Measurements from ENCODE around the gene CTNND1.

Gene CTNND1

GRCh38 chr11:57763568-57763967, 2.0 kb downstream of the CTNND1 start:
- DNase-seq (ENCODE audit: low read depth in 1 of 2, low spot score in 1 of 2): no peak

DNA sequence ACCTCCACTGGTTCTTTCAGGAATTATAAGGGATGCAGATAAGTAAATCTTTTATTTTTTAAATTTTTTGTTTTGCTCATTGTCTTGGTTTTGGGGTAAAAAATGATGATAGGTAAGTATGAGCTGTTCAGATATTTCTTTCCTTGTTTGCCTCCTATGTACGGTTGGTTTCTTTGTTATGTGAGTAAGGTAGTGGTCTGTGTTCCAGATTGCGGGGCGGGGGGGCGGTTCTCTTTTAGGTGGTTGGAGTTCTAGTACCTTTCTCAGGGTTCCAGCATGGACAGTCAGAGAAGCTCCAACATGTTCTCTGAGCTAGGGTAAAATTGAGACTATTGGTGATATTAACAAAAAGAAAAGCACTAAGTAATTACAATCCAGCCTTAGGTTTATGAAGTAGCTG, 2.4 kb downstream of the CTNND1 start:
- DNase-seq (ENCODE audit: low read depth in 1 of 2, low spot score in 1 of 2): no peak

DNA sequence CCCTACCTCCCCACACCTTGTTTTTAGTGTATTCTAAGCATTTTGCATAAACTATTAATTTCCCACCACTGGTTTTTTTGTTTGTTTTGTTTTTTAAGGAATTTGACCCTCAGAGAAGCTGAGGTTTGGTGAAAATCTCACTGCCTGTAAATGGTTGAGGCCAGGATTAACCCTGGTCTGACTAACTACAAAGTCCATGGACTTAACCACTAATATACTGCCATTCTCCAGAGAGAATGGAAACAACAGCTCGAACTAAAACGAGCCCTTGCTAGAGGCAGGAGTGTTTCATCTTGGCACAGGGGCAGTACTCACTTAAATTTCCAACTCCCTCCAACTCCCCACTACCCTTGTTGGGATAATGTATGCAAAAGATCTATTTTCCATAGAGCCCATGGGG, 3.0 kb downstream of the CTNND1 start:
- DNase-seq (ENCODE audit: low read depth in 1 of 2, low spot score in 1 of 2): no peak

DNA sequence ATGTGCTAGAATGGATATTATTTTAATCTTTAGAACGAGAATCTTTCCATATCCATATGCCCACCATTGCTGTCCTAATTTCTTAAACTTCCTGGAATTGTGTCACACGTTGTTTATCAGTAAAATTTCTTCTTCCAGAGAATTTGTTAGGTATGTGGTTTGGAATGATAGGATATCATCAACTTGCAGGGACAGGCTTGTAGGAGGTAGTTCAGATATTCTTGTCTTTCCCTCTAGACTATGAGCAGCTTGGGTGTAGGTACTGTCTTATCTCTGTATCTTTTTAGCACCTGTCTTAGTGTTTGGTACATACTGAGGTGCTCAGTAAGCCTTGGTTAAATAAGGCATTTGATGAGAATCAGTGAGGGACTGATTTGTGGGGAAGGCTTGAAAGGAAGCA, 3.4 kb downstream of the CTNND1 start:
- DNase-seq (ENCODE audit: low read depth in 1 of 2, low spot score in 1 of 2): no peak

DNA sequence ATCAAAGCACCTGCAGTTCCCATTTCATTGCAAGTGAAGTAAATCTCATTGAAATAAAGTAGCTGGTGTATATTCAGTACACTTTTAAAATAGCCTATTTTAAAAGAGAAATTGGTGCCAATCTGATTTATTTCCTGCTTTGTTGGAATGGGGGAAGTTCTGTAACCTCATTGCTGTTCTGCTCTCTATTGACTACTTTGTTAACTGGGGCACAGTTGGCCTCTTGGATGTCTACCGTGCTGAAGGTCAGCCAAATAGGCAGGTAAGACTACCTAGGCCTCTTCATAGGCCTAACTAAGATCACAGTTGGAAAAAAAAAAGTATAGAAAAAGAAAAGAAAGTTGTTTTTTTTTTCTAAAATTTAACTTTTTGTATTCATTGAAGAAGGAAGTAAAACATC, 9.2 kb downstream of the CTNND1 start:
- no peak for DNase-seq (ENCODE audit: low read depth in 1 of 2, low spot score in 1 of 2)

DNA sequence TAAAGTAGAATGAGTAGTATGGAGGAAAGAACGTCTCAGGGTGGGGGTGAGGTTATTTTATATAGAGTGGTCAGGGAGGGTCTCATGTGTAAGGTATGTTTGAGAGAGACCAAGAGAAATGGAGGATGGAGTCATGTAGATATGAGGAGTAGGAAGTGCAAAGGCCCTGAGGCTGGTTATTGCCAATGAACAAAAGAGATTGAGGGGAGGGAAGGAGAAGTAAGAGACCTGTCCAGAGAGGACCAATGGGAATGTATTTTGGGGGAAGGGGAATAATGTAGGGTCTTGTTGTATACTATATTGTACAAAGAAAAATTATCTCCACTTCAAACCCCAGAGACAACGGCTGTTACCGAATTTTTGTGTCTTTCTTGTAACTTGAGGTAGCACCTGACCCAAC, 9.8 kb downstream of the CTNND1 start:
- no peak for DNase-seq (ENCODE audit: low read depth in 1 of 2, low spot score in 1 of 2)

DNA sequence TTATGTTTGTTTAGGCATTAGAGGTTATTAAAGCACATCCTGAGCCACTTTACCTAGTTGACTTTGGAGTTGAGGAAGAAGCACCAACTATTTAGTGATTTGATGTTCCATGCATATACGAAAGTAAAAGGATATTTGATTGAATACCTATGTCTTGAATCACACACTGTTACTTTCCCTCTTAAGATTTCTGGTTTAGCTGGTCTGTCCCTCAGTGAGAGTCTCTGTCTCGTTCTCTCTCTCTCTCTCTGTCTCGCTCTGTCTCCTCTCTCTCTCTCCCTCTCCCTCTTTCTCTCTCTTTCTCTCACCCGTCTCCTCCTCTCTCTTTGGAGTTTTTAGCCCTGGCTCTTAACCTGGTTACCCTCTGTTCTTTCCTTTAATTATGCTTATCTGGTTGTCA, 11.0 kb downstream of the CTNND1 start:
- DNase-seq (ENCODE audit: low read depth in 1 of 2, low spot score in 1 of 2): no peak

DNA sequence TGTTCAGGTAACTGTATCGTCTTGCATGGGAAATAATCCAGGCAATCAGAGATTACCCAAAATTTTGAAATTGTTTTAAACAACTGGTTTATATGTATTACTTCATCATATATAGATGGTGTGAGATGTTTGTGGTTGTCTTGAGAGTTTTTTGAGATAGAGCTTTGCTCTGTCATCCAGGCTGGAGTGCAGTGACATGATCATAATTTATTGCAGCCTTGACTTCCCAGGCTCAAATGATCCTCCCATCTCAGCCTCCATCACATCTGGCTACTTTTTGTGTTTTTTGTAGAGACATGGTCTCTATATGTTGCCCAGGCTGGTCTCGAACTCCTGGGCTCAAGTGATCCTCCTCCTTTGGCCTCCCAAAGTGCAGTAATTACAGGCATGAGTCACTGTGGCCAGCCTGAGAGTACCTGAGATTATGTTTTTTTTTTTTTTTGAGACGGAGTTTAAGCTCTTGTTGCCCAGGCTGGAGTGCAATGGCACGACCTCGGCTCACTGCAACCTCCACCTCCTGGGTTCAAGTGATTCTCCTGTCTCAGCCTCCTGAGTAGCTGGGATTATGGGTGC, 11.5 kb downstream of the CTNND1 start:
- no peak for DNase-seq (ENCODE audit: low read depth in 1 of 2, low spot score in 1 of 2)

GRCh38 chr11:57775491-57775890, 13.9 kb downstream of the CTNND1 start:
- no peak for DNase-seq (ENCODE audit: low read depth in 1 of 2, low spot score in 1 of 2)

GRCh38 chr11:57776031-57776521, 14.5 kb downstream of the CTNND1 start:
- no peak for DNase-seq (ENCODE audit: low read depth in 1 of 2, low spot score in 1 of 2)

GRCh38 chr11:57776577-57777210, 15.1 kb downstream of the CTNND1 start:
- no peak for DNase-seq (ENCODE audit: low read depth in 1 of 2, low spot score in 1 of 2)

DNA sequence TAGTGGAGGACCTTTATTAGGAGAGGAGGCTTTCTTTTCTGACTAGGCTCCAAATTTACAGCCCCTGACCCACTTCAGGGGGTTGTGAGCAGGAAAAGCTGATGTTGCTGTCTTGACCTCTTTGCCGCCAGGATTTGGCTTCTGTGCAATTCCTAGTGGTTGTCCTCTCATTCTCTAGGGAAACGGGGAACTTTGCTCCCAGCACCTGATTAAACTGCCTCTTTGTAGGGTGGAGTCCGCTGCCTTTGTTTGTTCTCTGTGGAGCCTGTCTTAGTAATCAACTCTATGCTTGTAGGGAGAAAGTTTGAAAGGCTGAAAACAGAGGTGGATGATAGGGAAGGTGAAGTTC, 16.3 kb downstream of the CTNND1 start:
- no peak for DNase-seq (ENCODE audit: low read depth in 1 of 2, low spot score in 1 of 2)

- no peak for DNase-seq (ENCODE audit: low read depth in 1 of 2, low spot score in 1 of 2)
Measured at GRCh38 chr11:57778318-57779037, 16.9 kb downstream of the CTNND1 start.

- DNase-seq (ENCODE audit: low read depth in 1 of 2, low spot score in 1 of 2): no peak
Measured at GRCh38 chr11:57779276-57779675, 17.7 kb downstream of the CTNND1 start.

- no peak for DNase-seq (ENCODE audit: low read depth in 1 of 2, low spot score in 1 of 2)
Measured at GRCh38 chr11:57781529-57781943, 19.9 kb downstream of the CTNND1 start.

GRCh38 chr11:57785072-57785471, 23.5 kb downstream of the CTNND1 start:
- DNase-seq (ENCODE audit: low read depth in 1 of 2, low spot score in 1 of 2): no peak

- no peak for DNase-seq (ENCODE audit: low read depth in 1 of 2, low spot score in 1 of 2)
Measured at GRCh38 chr11:57786436-57786835, 24.8 kb downstream of the CTNND1 start.

- DNase-seq (ENCODE audit: low read depth in 1 of 2, low spot score in 1 of 2): no peak
Measured at GRCh38 chr11:57787006-57787604, 25.5 kb downstream of the CTNND1 start.

DNA sequence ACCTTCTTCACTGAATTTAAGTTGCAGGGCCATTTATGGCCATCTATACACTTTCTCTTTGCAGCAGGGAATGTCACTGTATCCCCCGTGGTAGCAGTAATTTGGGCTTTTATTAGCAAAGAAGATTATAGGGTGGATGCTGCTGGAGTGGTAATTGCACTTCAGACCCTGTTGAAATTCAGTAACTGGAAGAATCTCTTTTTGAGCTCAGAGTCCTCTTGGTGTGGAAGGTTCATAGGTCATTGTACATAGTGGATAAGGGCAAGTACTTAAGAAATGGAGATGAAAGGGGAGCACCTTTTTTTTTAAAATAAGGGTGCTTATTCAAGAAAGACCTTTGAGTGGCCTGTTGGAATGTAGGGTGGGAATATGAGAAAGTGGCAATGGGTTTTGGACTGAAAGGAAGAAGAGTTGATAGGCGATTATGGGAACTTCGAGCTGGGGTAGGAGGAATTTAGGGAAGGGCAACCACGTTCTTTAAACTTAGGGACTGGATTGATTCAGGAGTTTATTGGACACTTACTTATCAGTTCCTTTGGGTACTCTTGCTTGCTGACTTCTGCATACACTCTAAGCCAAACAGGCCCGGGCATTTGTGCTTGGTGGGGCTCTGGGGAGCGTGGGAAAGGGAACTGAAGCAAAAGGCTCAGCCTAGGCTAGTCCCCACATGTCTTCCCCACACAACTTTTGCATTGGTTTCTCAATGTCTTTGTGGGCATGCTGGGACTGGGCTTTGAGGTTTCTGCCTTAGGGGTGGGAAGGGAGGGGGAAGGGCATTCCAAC, 26.5 kb downstream of the CTNND1 start:
- DNase-seq (ENCODE audit: low read depth in 1 of 2, low spot score in 1 of 2): no peak

- DNase-seq (ENCODE audit: low read depth in 1 of 2, low spot score in 1 of 2): no peak
Measured at GRCh38 chr11:57788703-57789088, 27.1 kb downstream of the CTNND1 start.

GRCh38 chr11:57791321-57792059, 29.9 kb downstream of the CTNND1 start:
- DNase-seq (ENCODE audit: low read depth in 1 of 2, low spot score in 1 of 2): no peak
